ENCODE results near the gene RALGPS1.

- TF ChIP-seq CTCF (IDR thresholded peaks at IDR 0.05) (no peak), POLR2A (IDR thresholded peaks at IDR 0.05) (no peak)
Observed at GRCh38 chr9:126886897-126887296, 27.7 kb upstream of the RALGPS1 start.

Data from lower leg skin (tissue), 3 donors.